ENCODE results near the gene PHRF1.

DNA sequence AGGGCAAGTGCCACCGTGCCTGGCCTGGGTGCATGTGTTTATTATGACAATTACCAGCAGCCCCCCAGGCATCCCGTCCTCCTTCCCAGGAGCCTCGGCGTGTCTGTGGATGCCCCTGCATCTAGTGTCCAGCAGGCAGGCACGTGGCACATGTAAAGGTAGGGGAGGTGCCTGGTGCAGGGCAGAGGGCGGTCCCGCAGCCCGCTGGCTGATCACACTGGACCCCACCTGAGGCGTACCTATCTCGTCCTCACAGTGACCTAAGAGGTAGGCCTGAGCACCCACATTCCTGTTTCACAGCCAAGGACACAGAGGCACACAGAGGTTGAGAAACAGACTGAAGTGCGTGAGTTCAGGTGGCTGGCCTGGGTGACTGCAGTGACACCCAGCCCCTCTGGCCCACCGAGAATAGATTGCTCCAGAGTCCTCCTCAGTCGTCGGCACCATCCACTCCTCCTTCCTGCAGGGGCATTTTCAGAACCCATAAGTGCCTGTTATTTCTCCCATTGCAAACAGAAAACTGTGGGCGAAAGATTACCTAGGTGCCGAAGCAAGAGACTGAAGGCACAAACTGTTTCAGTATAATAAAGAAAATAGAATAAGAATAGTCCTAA, 3.0 kb upstream of the PHRF1 start:
- TF ChIP-seq, protein P1, sequence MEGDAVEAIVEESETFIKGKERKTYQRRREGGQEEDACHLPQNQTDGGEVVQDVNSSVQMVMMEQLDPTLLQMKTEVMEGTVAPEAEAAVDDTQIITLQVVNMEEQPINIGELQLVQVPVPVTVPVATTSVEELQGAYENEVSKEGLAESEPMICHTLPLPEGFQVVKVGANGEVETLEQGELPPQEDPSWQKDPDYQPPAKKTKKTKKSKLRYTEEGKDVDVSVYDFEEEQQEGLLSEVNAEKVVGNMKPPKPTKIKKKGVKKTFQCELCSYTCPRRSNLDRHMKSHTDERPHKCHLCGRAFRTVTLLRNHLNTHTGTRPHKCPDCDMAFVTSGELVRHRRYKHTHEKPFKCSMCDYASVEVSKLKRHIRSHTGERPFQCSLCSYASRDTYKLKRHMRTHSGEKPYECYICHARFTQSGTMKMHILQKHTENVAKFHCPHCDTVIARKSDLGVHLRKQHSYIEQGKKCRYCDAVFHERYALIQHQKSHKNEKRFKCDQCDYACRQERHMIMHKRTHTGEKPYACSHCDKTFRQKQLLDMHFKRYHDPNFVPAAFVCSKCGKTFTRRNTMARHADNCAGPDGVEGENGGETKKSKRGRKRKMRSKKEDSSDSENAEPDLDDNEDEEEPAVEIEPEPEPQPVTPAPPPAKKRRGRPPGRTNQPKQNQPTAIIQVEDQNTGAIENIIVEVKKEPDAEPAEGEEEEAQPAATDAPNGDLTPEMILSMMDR (IDR thresholded peaks at IDR 0.05): no peak
- TF ChIP-seq POLR2A (IDR thresholded peaks at IDR 0.05): no peak
